ENCODE data around the gene MRPL12.
"Not testable (repeated sequence)": the region's sequence is repeated elsewhere in the genome, so short reads cannot be mapped to it uniquely, and the experiment has no call there.

Gene MRPL12

GRCh38 chr17:81723651-81724209, 20.6 kb downstream of the MRPL12 start:
- no peak for DNase-seq (ENCODE audit: insufficient read length)
- TF ChIP-seq POLR2A (IDR thresholded peaks at IDR 0.05; ENCODE audit: low read depth, low read length) (no peak), TAF1 (IDR thresholded peaks at IDR 0.05; ENCODE audit: borderline replicate concordance, low read depth, low read length) (no peak), POLR2AphosphoS5 (IDR thresholded peaks at IDR 0.05; ENCODE audit: low read depth, low read length) (no peak)
- no peak for FAIRE-seq

GRCh38 chr17:81725439-81725838, 22.3 kb downstream of the MRPL12 start:
- no peak for DNase-seq (ENCODE audit: insufficient read length)

GRCh38 chr17:81726004-81726403, 22.8 kb downstream of the MRPL12 start:
- no peak for FAIRE-seq
- DNase-seq (ENCODE audit: insufficient read length) = no peak

More at GRCh38 chr17:81725439-81725838, 22.3 kb downstream of the MRPL12 start:
- FAIRE-seq = no peak
- TF ChIP-seq POLR2A (IDR thresholded peaks at IDR 0.05; ENCODE audit: low read depth, low read length) (no peak), TAF1 (IDR thresholded peaks at IDR 0.05; ENCODE audit: borderline replicate concordance, low read depth, low read length) (no peak), POLR2AphosphoS5 (IDR thresholded peaks at IDR 0.05; ENCODE audit: low read depth, low read length) (no peak)

GRCh38 chr17:81727324-81728031, 24.3 kb downstream of the MRPL12 start:
- TF ChIP-seq POLR2AphosphoS5 (IDR thresholded peaks at IDR 0.05; ENCODE audit: low read depth, low read length) (no peak), POLR2A (IDR thresholded peaks at IDR 0.05; ENCODE audit: low read depth, low read length) (no peak), TAF1 (IDR thresholded peaks at IDR 0.05; ENCODE audit: borderline replicate concordance, low read depth, low read length) (no peak)
- FAIRE-seq (no peak), DNase-seq (ENCODE audit: insufficient read length) (no peak)

More at GRCh38 chr17:81726004-81726403, 22.8 kb downstream of the MRPL12 start:
- TF ChIP-seq TAF1 (IDR thresholded peaks at IDR 0.05; ENCODE audit: borderline replicate concordance, low read depth, low read length) = no peak
- TF ChIP-seq POLR2A (IDR thresholded peaks at IDR 0.05; ENCODE audit: low read depth, low read length) = no peak
- TF ChIP-seq POLR2AphosphoS5 (IDR thresholded peaks at IDR 0.05; ENCODE audit: low read depth, low read length) = no peak

GRCh38 chr17:81733507-81734404, 30.6 kb downstream of the MRPL12 start:
- FAIRE-seq (peak; percentile 14), DNase-seq (ENCODE audit: insufficient read length) (peak; percentile 96)
- TF ChIP-seq POLR2AphosphoS5 (IDR thresholded peaks at IDR 0.05; ENCODE audit: low read depth, low read length) (no peak), TAF1 (IDR thresholded peaks at IDR 0.05; ENCODE audit: borderline replicate concordance, low read depth, low read length) (no peak), POLR2A (IDR thresholded peaks at IDR 0.05; ENCODE audit: low read depth, low read length) (no peak)

GRCh38 chr17:81734405-81735263, 31.5 kb downstream of the MRPL12 start:
- no peak for FAIRE-seq
- no peak for DNase-seq (ENCODE audit: insufficient read length)
- no peak for TF ChIP-seq TAF1 (IDR thresholded peaks at IDR 0.05; ENCODE audit: borderline replicate concordance, low read depth, low read length)
- TF ChIP-seq POLR2AphosphoS5 (IDR thresholded peaks at IDR 0.05; ENCODE audit: low read depth, low read length) = no peak
- no peak for TF ChIP-seq POLR2A (IDR thresholded peaks at IDR 0.05; ENCODE audit: low read depth, low read length)

- TF ChIP-seq POLR2AphosphoS5 (IDR thresholded peaks at IDR 0.05; ENCODE audit: low read depth, low read length) = no peak
- no peak for TF ChIP-seq POLR2A (IDR thresholded peaks at IDR 0.05; ENCODE audit: low read depth, low read length)
- TF ChIP-seq TAF1 (IDR thresholded peaks at IDR 0.05; ENCODE audit: borderline replicate concordance, low read depth, low read length) = no peak
- DNase-seq (ENCODE audit: insufficient read length) (no peak), FAIRE-seq (peak; percentile 84)
Measured at GRCh38 chr17:81735264-81736102, 32.3 kb downstream of the MRPL12 start.

GRCh38 chr17:81737947-81738800, 35.0 kb downstream of the MRPL12 start:
- FAIRE-seq (no peak), DNase-seq (ENCODE audit: insufficient read length) (no peak)
- no peak for TF ChIP-seq TAF1 (IDR thresholded peaks at IDR 0.05; ENCODE audit: borderline replicate concordance, low read depth, low read length)
- no peak for TF ChIP-seq POLR2A (IDR thresholded peaks at IDR 0.05; ENCODE audit: low read depth, low read length)
- TF ChIP-seq POLR2AphosphoS5 (IDR thresholded peaks at IDR 0.05; ENCODE audit: low read depth, low read length) = no peak

GRCh38 chr17:81738801-81739393, 35.7 kb downstream of the MRPL12 start:
- FAIRE-seq = no peak
- TF ChIP-seq TAF1 (IDR thresholded peaks at IDR 0.05; ENCODE audit: borderline replicate concordance, low read depth, low read length) (no peak), POLR2AphosphoS5 (IDR thresholded peaks at IDR 0.05; ENCODE audit: low read depth, low read length) (no peak), POLR2A (IDR thresholded peaks at IDR 0.05; ENCODE audit: low read depth, low read length) (no peak)
- DNase-seq (ENCODE audit: insufficient read length) = no peak

- not testable (repeated sequence) for FAIRE-seq; DNase-seq (ENCODE audit: insufficient read length)
Measured at GRCh38 chr17:81739593-81739992, 36.4 kb downstream of the MRPL12 start.
